Loucy (cell line): ENCODE results near the gene CPLANE1.

ENCODE experiments used
- CTCF ChIP-seq: fragments of 200-600 bp; sonication (generic); conservative IDR thresholded peaks from 2 replicates; pipeline ENCODE4 v1.5.1; 2014; ENCODE audit warnings: mild to moderate bottlenecking, antibody characterized with exemption, low read length
- EZH2phosphoT487 ChIP-seq: fragments of 200-600 bp; IDR thresholded peaks from 2 replicates; pipeline ENCODE4 v1.6.1; 2018; ENCODE audit warnings: antibody characterized with exemption, mild to moderate bottlenecking, moderate library complexity, borderline replicate concordance

- TF ChIP-seq CTCF = no peak
- no peak for TF ChIP-seq EZH2phosphoT487
These were observed 139.8 kb downstream of the CPLANE1 start for GRCh38 chr5:37109338-37109737.
